HUDEP-2 (cell line): ENCODE data around the gene CSNK1D.
"Not testable (repeated sequence)": the region's sequence is repeated elsewhere in the genome, so short reads cannot be mapped to it uniquely, and the experiment has no call there.

Source experiments
- DNase-seq, 76 experiments: peaks; one replicate each; lab custom pipeline; 2025; ENCODE audit not compliant: unreplicated experiment in 76 of 76; lab: John Stamatoyannopoulos, UW

The CSNK1D gene

DNA sequence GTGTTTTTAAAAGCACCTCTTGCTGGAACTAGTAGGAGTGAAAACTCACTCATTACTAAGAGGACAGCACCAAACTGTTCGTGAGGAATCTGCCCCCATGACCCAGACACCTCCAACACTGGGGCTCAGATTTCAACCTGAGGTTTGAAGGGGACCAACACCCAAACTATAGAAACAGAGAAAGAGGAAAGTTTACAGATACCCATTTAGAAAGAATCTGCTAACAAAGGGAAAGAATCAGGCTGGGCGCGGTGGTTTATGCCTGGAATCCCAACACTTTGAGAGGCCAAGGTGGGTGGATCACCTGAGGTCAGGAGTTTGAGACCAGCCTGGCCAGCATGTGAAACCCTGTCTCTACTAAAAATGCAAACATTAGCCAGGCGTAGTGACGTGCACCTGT lies 3.4 kb upstream of the CSNK1D start:
- no peak for DNase-seq

DNA sequence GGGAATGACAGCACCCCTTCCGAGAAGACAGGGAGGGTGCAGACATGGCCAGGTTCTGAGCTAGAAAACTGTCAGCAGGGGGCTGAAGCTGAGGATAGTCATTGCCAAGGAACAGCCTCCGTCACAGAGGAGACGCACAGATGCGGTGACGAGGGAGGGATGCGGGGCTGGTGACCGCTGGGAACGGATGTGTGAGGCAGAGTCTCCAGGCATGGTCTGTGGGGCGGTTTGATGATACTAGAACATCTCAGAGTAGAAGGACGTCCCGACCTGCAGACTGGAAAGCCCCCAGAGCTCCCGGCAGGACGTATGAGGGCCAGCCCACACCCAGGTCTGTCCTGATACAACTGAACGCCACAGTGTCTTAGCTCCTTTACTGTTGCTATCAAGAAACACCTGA lies 1.8 kb upstream of the CSNK1D start:
- DNase-seq = no peak

GRCh38 chr17:82274134-82275020 lies 877 bp upstream of the CSNK1D start:
- DNase-seq = no peak

- DNase-seq = peak in 28 of 76 experiments; percentile 8 to 72 (median 35)
These were observed 789 bp downstream of the CSNK1D start for GRCh38 chr17:82272495-82273326.

- DNase-seq = no peak
These were observed 2.1 kb downstream of the CSNK1D start for GRCh38 chr17:82271401-82271800.

DNA sequence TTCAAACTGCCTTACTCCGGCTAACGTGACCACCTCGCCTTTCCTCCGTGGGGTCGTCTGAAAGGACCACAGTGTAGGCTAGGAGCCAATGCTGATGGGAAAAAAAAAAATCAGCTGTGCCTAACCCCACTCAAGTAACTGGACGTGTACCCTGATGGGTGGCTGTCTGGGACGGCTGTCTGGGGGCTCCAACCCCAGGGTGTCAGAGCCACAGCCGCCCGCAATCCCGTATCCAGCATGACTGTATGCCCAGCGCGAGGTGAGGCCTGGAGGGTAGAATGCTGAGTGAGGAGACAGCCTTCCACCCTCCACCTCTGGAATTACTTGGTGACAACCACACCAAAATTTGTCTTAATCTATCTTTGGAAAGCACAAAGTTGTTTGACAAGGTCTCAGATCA lies 2.8 kb downstream of the CSNK1D start:
- no peak for DNase-seq

DNA sequence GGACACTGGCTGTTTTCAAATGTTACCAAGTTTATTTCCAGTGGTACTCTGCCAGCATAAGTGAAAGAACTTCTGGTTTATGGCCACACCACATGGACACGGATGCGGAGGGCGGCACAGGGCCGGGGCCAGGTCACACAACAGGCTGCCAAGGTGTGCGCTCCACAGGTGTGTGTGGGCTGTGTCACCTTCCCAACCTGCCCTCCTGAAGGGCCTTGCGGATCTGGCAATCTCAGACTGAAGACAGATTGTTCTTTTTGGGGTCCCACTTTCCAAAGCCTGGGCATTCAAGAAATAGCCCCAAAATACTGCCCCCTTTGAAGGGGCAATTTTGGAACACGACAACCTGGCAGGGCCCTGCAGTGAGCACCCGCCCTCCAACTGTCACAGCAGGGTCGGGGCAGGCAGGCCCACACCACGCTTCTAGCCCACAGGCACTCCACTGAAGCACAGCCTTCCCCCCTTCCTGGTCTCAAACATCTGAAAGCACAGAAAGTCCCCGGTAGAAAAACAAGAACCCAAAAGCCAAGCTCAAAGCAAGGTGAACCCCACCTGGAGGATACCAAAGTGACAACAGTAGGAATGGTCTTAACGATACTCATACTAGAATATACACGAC lies 3.5 kb downstream of the CSNK1D start:
- DNase-seq = no peak

DNA sequence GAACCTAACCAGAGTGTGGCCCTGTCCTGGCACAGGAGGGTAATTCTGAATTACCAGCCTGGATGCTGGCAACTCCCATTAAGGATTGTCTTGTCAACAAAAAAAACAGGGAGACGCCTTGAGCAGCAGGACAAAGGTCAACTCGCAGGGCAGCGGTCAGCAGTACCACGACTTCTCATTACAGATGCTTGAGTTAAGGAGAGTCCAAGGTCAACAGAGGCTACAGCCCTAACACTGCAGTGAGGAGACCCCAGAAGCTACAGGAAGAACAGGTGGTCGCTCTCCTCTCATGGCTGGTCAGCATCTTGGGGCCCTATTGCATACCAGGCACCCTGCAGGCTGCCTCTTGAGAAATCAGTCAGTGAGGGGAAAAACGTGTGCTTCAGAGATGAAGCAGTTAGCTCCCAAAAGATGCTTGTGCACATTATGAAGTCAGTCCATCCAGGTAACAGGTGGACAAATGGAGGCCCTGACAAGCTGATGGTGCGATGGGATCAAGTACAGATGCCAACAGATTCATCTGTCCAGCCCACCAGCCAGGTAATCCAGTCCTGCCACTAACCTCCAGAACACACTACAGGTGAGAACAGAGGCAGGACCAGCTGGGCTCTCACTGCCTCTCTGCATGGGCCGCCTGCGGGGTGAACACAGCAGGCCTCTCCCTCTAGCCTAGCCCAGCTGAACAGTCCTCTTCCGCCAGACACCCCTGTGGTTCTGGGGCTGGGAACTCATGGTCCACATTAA lies 4.2 kb downstream of the CSNK1D start:
- no peak for DNase-seq

GRCh38 chr17:82267575-82268379 lies 5.7 kb downstream of the CSNK1D start:
- DNase-seq = peak in 52 of 76 experiments; percentile 8 to 78 (median 48)

DNA sequence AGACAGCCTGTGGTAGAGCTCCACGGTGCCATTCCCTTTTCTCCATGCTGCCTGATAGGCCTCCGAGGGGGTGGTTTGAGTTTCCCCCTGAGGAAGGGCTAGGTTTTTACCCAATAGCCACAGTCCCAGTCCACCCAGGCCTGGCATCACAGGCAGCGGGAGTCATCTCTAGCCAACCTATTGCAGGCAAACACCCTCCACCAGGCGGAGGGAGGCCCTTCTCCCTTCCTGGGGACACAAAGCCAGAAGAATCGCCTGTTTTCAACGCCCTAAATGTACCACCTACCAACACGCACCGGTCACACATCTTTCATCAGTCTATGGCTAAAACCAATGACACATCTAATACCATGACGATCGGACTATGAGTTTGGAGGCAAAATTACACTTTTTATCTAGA lies 7.4 kb downstream of the CSNK1D start:
- no peak for DNase-seq

- no peak for DNase-seq
These were observed 9.9 kb downstream of the CSNK1D start for GRCh38 chr17:82263641-82264040.

DNA sequence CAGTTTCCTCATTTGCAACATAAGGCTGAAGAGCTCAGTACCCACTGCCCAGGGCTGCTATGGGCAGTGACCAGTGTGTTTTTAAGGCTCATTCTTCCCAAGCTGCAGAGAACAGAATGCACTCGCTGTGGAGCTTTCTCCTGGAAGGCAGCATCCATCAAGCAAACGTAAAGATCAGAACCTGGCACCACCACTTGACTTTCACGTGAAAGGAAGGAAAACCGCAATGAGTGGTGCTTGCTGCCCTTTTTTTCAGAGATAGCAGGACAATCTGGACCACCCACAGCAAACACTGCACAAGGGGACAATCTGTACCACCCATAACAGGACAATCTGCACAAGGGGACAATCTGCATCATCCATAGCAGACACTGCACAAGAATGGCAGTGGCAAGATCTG lies 11.2 kb downstream of the CSNK1D start:
- DNase-seq = no peak

GRCh38 chr17:82259972-82260961 lies 13.2 kb downstream of the CSNK1D start:
- DNase-seq = not testable (repeated sequence)

DNA sequence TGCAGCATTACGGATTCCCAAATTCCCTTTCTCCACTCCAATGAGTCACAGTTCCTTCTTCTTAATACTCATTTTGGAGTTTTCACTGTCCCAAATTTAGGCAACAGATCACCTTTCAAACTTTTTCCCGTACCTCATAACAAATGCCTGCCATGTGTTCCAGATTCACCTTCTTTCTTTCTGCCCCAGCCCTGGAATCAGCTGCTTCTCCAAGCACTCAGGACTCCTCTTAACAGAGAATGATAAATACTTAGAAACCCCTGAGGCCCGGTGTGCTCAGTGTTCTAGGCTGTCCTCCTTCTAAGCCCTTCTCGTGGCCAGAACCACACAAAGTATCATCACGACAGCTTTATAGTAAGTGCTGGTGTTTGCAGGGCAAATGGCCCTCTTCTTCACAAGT lies 14.9 kb downstream of the CSNK1D start:
- DNase-seq = no peak

DNA sequence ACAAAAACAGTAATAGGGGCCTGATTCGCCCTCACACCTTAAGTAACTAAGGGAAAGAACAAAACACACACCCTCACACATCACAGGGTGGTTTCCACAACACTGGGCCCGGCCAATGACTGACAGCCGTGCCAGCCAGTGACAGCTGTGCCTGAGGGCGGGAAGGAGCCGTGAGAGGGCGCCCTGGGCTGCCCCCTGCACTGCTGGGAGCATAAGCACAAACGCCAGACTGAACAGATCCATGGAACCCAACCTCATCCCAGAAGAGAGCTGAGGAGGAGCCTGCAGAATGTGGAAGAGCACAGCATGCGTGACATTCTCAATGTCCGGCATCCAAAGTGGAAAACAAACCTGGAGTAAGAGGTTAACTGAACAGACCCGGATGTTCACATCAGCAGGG lies 16.0 kb downstream of the CSNK1D start:
- peak in 19 of 76 experiments; percentile 4 to 62 (median 26) for DNase-seq

- DNase-seq = no peak
These were observed 17.1 kb downstream of the CSNK1D start for GRCh38 chr17:82256242-82256885.

DNA sequence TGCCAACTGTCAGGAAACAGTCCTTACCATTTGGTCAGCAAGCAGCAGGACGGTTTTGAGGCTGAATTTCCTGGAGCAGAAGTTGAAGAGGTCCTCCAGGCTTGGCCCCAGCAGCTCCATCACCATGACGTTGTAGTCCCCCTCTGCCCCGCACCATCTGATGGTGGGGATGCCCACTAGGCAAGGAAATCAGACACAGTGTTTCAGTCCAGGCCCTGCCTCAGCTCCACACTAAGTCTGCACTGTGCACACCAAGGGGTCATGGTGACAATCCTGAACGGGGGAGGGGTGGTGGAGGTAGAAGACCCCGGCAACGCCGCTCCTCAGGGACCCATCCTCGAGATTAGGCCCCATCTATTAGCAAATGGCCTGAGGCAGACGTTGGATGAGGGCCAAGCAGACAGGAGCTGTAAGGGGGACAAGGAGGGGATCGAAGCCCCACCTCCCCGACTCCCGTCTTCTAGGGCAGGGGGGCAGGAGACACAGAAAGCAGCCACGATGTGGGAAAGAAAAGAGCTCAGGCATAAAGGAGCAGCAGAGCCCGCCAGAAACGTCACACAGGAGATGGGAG lies 18.0 kb downstream of the CSNK1D start:
- DNase-seq = no peak

GRCh38 chr17:82254746-82255145 lies 18.8 kb downstream of the CSNK1D start:
- not testable (repeated sequence) for DNase-seq
